Liver (tissue), 9 donors: ENCODE data around the gene EPHB2. TPM values are rescaled to one million over a fixed set of nuclear protein-coding genes. Genes with fewer than 3 reads are reported as not detected.

Experiments
- DNase-seq: peaks from one replicate; pipeline ENCODE4 v3.0.0-alpha.2; 2017; ENCODE audit warnings: low spot score
- H3K27ac ChIP-seq, 2 donors: one replicate each; pipeline ENCODE4 v1.7.0; 2013; ENCODE audit warnings: inconsistent platforms in 2 of 2, low read length in 2 of 2, control low read depth in 1 of 2, low read depth in 1 of 2, mild to moderate bottlenecking in 1 of 2
- H3K27me3 ChIP-seq, 4 donors: one replicate each; pipeline versions ENCODE4 v1.6.1 to v1.7.0; 2013; ENCODE audit warnings: low read length in 3 of 4, inconsistent platforms in 1 of 4, mild to moderate bottlenecking in 1 of 4, moderate library complexity in 1 of 4; ENCODE audit not compliant: control insufficient read depth in 4 of 4, insufficient read depth in 4 of 4
- H3K36me3 ChIP-seq, 4 donors: one replicate each; pipeline versions ENCODE4 v1.6.1 to v1.7.0; 2013; ENCODE audit warnings: low read length in 3 of 4, mild to moderate bottlenecking in 3 of 4, low read depth in 1 of 4, moderate library complexity in 1 of 4; ENCODE audit not compliant: control insufficient read depth in 4 of 4, insufficient read depth in 3 of 4
- H3K4me1 ChIP-seq, 4 donors: one replicate each; pipeline versions ENCODE4 v1.6.1 to v1.7.0; 2013; ENCODE audit warnings: low read length in 3 of 4, mild to moderate bottlenecking in 3 of 4, moderate library complexity in 1 of 4; ENCODE audit not compliant: control insufficient read depth in 4 of 4, insufficient read depth in 4 of 4
- H3K4me3 ChIP-seq, 3 donors: one replicate each; pipeline versions ENCODE4 v1.6.1 to v1.7.0; 2013; ENCODE audit warnings: low read length in 3 of 3, control low read depth in 1 of 3, low read depth in 1 of 3, mild to moderate bottlenecking in 1 of 3
- H3K9ac ChIP-seq, 2 donors: one replicate each; pipeline ENCODE4 v1.7.0; 2013; ENCODE audit warnings: low read length in 2 of 2, mild to moderate bottlenecking in 2 of 2, moderate library complexity in 2 of 2, control low read depth in 1 of 2, low read depth in 1 of 2
- H3K9me3 ChIP-seq, 4 donors: one replicate each; pipeline versions ENCODE4 v1.6.1 to v1.7.0; 2013; ENCODE audit warnings: low read length in 3 of 4; ENCODE audit not compliant: control insufficient read depth in 4 of 4
- EGR1 ChIP-seq, 2 donors: IDR thresholded peaks; 2 replicates each; pipeline ENCODE4 v1.6.1; 2016 to 2018; ENCODE audit warnings: antibody characterized with exemption in 2 of 2, low read depth in 2 of 2
- FOXA1 ChIP-seq: IDR thresholded peaks from 2 replicates; pipeline ENCODE4 v1.6.1; 2016; ENCODE audit warnings: antibody characterized with exemption
- FOXA2 ChIP-seq: IDR thresholded peaks from 2 replicates; pipeline ENCODE4 v1.6.1; 2016; ENCODE audit warnings: antibody characterized with exemption
- GABPA ChIP-seq, 2 donors: IDR thresholded peaks in 1 of 2; conservative IDR thresholded peaks in 1 of 2; 2 replicates each; pipeline ENCODE4 v1.6.1; 2016; ENCODE audit warnings: antibody characterized with exemption in 2 of 2, mild to moderate bottlenecking in 1 of 2, moderate library complexity in 1 of 2
- HNF4A ChIP-seq, 2 donors: conservative IDR thresholded peaks; 2 replicates each; pipeline ENCODE4 v1.6.1; 2016; ENCODE audit warnings: antibody characterized with exemption in 2 of 2, mild to moderate bottlenecking in 2 of 2
- JUND ChIP-seq, 2 donors: IDR thresholded peaks; 2 replicates each; pipeline ENCODE4 v1.6.1; 2016; ENCODE audit warnings: antibody characterized with exemption in 2 of 2
- NR2F2 ChIP-seq: IDR thresholded peaks from 2 replicates; pipeline ENCODE4 v1.6.1; 2016; ENCODE audit warnings: antibody characterized with exemption
- RAD21 ChIP-seq, 2 donors: IDR thresholded peaks; 2 replicates each; pipeline ENCODE4 v1.6.1; 2016; ENCODE audit warnings: antibody characterized with exemption in 2 of 2, mild to moderate bottlenecking in 2 of 2
- TAF1 ChIP-seq: conservative IDR thresholded peaks from 2 replicates; pipeline ENCODE4 v1.6.1; 2016; ENCODE audit warnings: antibody characterized with exemption, mild to moderate bottlenecking
- WGBS: extraction: QIAGEN DNeasy Blood & Tissue Kit; methylation state at CpG from one replicate; pipeline ENCODE4 v1.1.7; 2013; 5-methylcytosine and 5-hydroxymethylcytosine counted together
- polyA plus RNA-seq, 2 donors: library from polyadenylated mRNA; stranded (reverse) in 1 of 2; unstranded in 1 of 2; fragments of 200-250 nt in 1 of 2; fragments of >200 nt in 1 of 2; fragmentation: Nextera tagmentation in 1 of 2; extraction: Ambion mirVana in 1 of 2; gene quantifications; one replicate each; pipeline versions ENCODE4 v1.2.1 to v1.2.3, GENCODE V29; 2013 to 2015
- total RNA-seq, 2 donors: library from RNA; depleted of rRNA; stranded (reverse); fragments of >200 nt; gene quantifications; one replicate each; pipeline ENCODE4 v1.2.3, GENCODE V29; 2014
- TF ChIP-seq, protein P1 (sequence below): IDR thresholded peaks from 2 replicates; pipeline ENCODE4 v1.6.1; 2016; ENCODE audit warnings: antibody characterized with exemption
- TF ChIP-seq, protein P2 (sequence below): IDR thresholded peaks from 2 replicates; pipeline ENCODE4 v1.6.1; 2016; ENCODE audit warnings: antibody characterized with exemption, mild to moderate bottlenecking
- TF ChIP-seq, protein P3 (sequence below): fragments of 150-350 bp; IDR thresholded peaks from 2 replicates; pipeline ENCODE4 v1.5.1; 2017; ENCODE audit warnings: improper control_type of control experiment, low read depth, low read length; ENCODE audit not compliant: missing input control
- TF ChIP-seq, protein P4 (sequence below): IDR thresholded peaks from 2 replicates; pipeline ENCODE4 v1.6.1; 2016; ENCODE audit warnings: antibody characterized with exemption
- TF ChIP-seq, protein P5 (sequence below): IDR thresholded peaks from 2 replicates; pipeline ENCODE4 v1.6.1; 2016; ENCODE audit warnings: antibody characterized with exemption
- donor health status: healthy.
- donor health status: healthy.
- donor health status: healthy.
- donor health status: healthy.
- donor health status: healthy.

Gene EPHB2
- total and polyA plus RNA-seq, 4 donors: 0.07 to 1.0 (median 0.38) TPM

DNA sequence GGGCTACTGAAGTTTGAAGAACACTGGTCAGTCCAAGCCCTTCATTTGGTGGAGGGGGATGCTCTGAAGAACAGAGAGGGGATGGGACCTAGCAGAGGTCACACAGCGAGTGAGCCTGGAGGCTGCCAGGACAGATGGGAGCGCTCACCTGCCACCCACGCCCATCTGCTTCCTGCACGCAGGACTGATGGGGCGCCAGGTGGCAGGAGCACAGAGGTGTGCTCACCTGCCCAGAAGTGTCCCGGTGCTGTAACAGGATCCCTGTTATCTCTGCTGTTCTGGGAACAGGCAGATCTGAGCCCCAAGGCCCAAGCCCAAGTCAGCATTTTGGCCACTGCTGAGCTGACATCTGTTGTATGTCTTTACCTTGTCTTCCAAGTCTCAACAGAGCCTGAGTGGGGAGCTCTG lies 40.5 kb downstream of the EPHB2 start:
- H3K9ac ChIP-seq: no peak overlapping the region
- 67% methylated on average over 6 of the region's 6 CpGs for WGBS

DNA sequence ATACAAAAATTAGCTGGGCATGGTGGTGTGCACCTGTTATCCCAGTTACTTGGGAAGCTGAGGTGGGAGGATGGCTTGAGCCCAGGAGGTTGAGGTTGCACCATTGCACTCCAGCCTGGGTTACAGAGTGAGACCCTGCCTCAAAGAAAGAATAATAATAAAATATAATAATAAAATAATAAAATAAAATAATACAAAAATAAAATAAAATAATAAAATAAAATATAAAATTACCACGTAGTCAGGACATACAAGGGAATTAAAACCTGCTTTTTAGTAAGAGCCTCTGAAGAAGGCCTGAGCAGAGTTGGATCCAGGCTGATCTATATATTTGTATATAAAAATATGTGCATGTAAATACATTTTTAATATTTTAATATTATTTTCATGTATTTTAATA lies 41.7 kb downstream of the EPHB2 start:
- TF ChIP-seq, protein P1, sequence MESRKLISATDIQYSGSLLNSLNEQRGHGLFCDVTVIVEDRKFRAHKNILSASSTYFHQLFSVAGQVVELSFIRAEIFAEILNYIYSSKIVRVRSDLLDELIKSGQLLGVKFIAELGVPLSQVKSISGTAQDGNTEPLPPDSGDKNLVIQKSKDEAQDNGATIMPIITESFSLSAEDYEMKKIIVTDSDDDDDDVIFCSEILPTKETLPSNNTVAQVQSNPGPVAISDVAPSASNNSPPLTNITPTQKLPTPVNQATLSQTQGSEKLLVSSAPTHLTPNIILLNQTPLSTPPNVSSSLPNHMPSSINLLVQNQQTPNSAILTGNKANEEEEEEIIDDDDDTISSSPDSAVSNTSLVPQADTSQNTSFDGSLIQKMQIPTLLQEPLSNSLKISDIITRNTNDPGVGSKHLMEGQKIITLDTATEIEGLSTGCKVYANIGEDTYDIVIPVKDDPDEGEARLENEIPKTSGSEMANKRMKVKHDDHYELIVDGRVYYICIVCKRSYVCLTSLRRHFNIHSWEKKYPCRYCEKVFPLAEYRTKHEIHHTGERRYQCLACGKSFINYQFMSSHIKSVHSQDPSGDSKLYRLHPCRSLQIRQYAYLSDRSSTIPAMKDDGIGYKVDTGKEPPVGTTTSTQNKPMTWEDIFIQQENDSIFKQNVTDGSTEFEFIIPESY: no peak
- TF ChIP-seq, protein P2, sequence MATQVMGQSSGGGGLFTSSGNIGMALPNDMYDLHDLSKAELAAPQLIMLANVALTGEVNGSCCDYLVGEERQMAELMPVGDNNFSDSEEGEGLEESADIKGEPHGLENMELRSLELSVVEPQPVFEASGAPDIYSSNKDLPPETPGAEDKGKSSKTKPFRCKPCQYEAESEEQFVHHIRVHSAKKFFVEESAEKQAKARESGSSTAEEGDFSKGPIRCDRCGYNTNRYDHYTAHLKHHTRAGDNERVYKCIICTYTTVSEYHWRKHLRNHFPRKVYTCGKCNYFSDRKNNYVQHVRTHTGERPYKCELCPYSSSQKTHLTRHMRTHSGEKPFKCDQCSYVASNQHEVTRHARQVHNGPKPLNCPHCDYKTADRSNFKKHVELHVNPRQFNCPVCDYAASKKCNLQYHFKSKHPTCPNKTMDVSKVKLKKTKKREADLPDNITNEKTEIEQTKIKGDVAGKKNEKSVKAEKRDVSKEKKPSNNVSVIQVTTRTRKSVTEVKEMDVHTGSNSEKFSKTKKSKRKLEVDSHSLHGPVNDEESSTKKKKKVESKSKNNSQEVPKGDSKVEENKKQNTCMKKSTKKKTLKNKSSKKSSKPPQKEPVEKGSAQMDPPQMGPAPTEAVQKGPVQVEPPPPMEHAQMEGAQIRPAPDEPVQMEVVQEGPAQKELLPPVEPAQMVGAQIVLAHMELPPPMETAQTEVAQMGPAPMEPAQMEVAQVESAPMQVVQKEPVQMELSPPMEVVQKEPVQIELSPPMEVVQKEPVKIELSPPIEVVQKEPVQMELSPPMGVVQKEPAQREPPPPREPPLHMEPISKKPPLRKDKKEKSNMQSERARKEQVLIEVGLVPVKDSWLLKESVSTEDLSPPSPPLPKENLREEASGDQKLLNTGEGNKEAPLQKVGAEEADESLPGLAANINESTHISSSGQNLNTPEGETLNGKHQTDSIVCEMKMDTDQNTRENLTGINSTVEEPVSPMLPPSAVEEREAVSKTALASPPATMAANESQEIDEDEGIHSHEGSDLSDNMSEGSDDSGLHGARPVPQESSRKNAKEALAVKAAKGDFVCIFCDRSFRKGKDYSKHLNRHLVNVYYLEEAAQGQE: no peak
- no peak for TF ChIP-seq NR2F2
- TF ChIP-seq, protein P3, sequence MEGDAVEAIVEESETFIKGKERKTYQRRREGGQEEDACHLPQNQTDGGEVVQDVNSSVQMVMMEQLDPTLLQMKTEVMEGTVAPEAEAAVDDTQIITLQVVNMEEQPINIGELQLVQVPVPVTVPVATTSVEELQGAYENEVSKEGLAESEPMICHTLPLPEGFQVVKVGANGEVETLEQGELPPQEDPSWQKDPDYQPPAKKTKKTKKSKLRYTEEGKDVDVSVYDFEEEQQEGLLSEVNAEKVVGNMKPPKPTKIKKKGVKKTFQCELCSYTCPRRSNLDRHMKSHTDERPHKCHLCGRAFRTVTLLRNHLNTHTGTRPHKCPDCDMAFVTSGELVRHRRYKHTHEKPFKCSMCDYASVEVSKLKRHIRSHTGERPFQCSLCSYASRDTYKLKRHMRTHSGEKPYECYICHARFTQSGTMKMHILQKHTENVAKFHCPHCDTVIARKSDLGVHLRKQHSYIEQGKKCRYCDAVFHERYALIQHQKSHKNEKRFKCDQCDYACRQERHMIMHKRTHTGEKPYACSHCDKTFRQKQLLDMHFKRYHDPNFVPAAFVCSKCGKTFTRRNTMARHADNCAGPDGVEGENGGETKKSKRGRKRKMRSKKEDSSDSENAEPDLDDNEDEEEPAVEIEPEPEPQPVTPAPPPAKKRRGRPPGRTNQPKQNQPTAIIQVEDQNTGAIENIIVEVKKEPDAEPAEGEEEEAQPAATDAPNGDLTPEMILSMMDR: no peak
- TF ChIP-seq FOXA2: no peak
- TF ChIP-seq, protein P4, sequence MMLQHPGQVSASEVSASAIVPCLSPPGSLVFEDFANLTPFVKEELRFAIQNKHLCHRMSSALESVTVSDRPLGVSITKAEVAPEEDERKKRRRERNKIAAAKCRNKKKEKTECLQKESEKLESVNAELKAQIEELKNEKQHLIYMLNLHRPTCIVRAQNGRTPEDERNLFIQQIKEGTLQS: no peak
- no peak for TF ChIP-seq HNF4A (conservative IDR thresholded peaks at IDR 0.05)
- no peak for TF ChIP-seq GABPA (IDR thresholded peaks at IDR 0.05 in 1 of 2, conservative IDR thresholded peaks at IDR 0.05 in 1 of 2)
- no peak for TF ChIP-seq EGR1 (IDR thresholded peaks at IDR 0.05; ENCODE audit: low read depth in 2 of 2)
- TF ChIP-seq FOXA1: no peak
- no peaks in the 10 kb centered on the region for H3K4me1 ChIP-seq
- H3K9me3 ChIP-seq: no peaks in the 10 kb centered on the region
- no peak overlapping the region for H3K9ac ChIP-seq
- WGBS: 90% methylated on average over 1 of the region's 1 CpG
- H3K27me3 ChIP-seq: no peaks in the 10 kb centered on the region
- no peak overlapping the region for H3K27ac ChIP-seq
- no peaks in the 10 kb centered on the region for H3K36me3 ChIP-seq
- no peak for DNase-seq
- H3K4me3 ChIP-seq: no peak overlapping the region

More for the DNA sequence above, 40.5 kb downstream of the EPHB2 start:
- Histone ChIP-seq H3K4me3 (no peak overlapping the region), H3K4me1 (peaks cover 0 to 3% (median 1%) of the 10 kb centered on the region in 4 donors), H3K27ac (no peak overlapping the region), H3K36me3 (no peaks in the 10 kb centered on the region), H3K9me3 (no peaks in the 10 kb centered on the region), H3K27me3 (no peaks in the 10 kb centered on the region)
- DNase-seq: no peak
- no peak for TF ChIP-seq FOXA1
- TF ChIP-seq TAF1: no peak
- no peak for TF ChIP-seq FOXA2
- TF ChIP-seq, protein P5, sequence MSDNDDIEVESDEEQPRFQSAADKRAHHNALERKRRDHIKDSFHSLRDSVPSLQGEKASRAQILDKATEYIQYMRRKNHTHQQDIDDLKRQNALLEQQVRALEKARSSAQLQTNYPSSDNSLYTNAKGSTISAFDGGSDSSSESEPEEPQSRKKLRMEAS: no peak
- TF ChIP-seq, protein P2: no peak
- no peak for TF ChIP-seq RAD21 (IDR thresholded peaks at IDR 0.05)
- TF ChIP-seq EGR1 (IDR thresholded peaks at IDR 0.05; ENCODE audit: low read depth in 2 of 2): no peak
- TF ChIP-seq, protein P4: no peak
- TF ChIP-seq, protein P1: no peak
- TF ChIP-seq JUND (IDR thresholded peaks at IDR 0.05): no peak
